Activated T-cell treated with anti-CD3 and anti-CD28 coated beads, Interleukin-2, amount 50 U/mL, for 48 hours (primary cell): Measurements from ENCODE around the gene TAL1.
A peak's percentile ranks its signal among the peaks of the same experiment; 100 is the strongest.

Experiments used
- DNase-seq, 2 experiments: peaks; one replicate each; pipeline ENCODE4 v3.0.0-alpha.2; 2020

Gene TAL1

GRCh38 chr1:47186267-47187185 lies 45.5 kb downstream of the TAL1 start:
- DNase-seq, result no peak

- no peak for DNase-seq
Observed at GRCh38 chr1:47184822-47185677, 47.0 kb downstream of the TAL1 start.

- DNase-seq, result no peak
Observed at GRCh38 chr1:47184090-47184821, 47.8 kb downstream of the TAL1 start.

- no peak for DNase-seq
Observed at GRCh38 chr1:47183308-47184089, 48.5 kb downstream of the TAL1 start.

DNA sequence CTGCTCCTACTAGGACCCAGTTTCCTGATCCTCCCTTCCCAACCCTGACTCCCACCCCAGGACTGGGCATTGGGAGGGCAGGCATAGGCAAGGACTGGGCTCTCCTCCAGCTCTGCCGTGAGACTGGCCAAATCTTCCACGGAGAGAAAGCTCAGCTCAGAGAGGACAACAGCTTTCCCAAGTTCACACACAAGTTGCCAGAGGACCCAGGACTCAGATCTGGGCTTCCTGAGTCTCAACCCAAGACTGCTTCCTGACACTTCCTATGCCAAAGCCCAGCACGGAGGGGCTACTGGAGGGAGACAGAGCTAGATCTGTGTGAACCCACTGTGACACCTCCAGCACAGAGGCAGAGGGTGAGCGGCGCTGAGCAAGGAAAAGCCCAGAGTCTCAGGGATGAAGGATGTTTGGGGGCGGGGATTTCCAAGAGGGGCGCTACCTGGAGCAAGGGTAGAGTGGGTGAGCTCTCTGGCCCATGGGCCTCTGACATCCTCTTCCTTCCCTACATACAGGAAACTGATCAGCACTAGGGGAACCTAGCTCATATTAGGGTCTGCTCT lies 49.3 kb downstream of the TAL1 start:
- no peak for DNase-seq

- no peak for DNase-seq
Observed at GRCh38 chr1:47181955-47182675, 49.9 kb downstream of the TAL1 start.

DNA sequence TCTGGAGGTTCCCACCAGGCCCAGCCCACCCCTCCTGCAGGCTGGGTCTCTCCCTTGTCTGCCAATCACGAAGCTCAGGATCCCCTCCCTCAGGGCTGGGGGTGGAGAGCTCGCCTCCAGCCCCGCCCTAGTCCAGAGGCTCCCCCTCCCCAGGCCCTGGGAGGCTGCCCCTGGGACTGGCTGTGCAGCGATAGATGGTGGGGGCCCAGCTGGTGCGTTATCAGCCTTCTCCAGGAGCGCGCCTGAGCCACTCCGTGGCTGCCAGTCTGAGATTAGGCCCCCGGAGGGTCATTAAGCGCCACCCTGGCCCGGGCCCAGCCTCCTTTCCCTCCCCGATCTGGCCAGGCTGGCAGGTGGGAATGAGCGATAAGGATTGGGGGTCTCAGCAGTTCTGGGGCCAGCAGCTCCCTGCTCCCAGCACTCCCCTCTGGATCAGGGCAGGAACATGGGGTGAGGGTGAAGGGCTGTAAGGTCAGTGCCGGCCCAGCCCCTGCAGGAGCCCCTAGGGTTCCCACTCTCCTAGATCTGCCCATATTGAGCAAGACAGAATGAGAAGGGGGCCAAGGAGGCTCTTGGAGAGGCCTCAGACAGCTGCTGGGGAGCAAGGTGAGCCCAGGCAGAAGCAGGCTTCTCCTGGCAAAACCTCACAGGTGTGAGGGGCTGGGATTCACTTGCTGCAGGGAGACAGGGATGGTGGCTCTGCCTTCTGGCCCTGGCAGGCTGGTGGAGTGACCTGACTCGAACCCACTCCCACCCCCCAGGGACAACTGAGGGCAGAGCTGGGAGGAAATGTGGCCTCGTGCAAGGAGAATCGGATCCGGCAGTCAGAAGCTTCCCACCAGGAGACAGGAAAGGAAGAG lies 50.7 kb downstream of the TAL1 start:
- no peak for DNase-seq

GRCh38 chr1:47180603-47181094 lies 51.4 kb downstream of the TAL1 start:
- no peak for DNase-seq

GRCh38 chr1:47179988-47180563 lies 51.9 kb downstream of the TAL1 start:
- no peak for DNase-seq

- DNase-seq, result peak; percentile 89 to 90
Observed at GRCh38 chr1:47179017-47179987, 52.7 kb downstream of the TAL1 start.

GRCh38 chr1:47178654-47179016 lies 53.4 kb downstream of the TAL1 start:
- no peak for DNase-seq

DNA sequence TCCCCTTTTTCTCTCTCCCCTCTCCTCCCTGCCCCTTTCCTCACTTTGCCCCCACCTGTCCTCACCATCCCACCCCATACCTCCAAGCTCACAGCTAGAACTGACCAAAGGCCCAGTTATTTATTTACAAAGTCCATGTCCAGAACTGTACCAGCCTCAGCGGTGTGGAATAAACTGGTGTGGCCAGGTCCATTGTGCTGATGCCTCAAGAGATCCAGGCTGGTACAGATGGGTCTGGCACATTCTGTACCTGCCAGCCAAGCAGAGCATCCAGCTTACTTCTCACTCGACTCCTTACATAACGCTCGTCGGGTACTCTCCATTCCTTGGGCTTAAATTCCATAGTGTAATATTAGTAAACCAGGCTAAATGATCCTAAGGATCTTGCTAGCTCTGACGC lies 54.0 kb downstream of the TAL1 start:
- no peak for DNase-seq

GRCh38 chr1:47175227-47175934 lies 56.6 kb downstream of the TAL1 start:
- DNase-seq, result peak; percentile 55 to 70

GRCh38 chr1:47174656-47175020 lies 57.4 kb downstream of the TAL1 start:
- no peak for DNase-seq

DNA sequence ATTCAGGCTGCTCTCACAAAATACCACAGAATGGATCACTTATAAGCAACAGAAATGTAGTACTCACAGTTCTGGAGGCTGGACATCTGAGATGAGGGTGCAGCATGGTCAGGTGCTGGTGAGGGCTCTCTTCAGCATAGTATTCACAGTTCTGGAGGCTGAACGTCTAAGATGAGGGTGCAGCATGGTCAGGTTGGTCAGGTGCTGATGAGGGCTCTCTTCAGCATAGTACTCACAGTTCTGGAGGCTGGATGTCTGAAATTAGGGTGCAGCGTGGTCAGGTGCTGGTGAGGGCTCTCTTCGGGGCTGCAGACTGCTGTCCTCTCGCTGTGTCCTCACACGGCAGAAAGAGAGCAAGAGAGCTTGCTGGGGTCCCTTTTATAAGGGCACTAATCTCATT lies 59.2 kb downstream of the TAL1 start:
- no peak for DNase-seq
